ENCODE results near the gene ZNF267.
"Not testable (repeated sequence)": the region's sequence is repeated elsewhere in the genome, so short reads cannot be mapped to it uniquely, and the experiment has no call there.

The ZNF267 gene

DNA sequence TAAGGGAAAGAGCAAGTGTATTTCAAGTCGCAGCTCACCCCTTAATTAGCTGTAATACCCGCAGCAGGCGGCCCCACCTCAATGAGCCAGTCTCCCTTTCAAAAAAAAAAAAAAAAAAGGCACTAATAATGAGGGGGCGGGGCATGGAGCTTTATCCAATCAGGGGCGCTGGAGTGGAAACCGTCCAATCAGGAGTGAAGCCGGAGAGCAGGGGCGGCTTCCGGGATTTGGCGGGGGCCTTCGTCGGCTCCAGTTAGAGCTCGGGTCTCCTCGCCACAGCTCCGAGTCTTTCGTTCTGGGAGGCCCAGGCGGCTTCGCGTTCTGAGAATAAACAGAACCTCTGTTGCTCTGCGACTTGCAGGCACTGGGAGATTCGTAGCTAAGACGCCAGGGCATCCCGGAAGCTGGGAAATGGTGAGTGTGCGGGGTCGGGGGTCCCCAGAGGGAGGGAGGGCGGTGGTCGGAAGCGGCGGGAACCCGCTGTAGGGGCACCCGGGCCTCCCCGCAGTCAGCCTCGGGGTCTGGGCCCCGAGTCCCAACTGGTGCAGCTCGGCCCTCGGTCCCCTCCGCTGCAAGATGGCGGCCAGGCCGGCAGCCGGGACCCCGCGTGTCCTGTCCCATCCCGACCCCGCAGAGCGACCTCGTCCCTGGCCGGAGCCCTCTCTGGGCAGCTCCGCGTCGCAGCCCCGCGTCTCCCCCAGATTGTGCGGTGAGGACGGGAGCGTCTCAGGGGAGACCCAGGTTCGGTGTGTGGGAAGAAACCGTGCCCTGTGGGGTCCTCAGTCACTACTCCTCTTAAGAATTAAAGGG is at the start of gene ZNF267:
Gene ZNF267, plus strand, starts transcription at position 252 of the 810 bp plus-strand sequence. Its CDS starts 160 bp downstream, at position 412.
- DNase-seq (ENCODE audit: low read depth, low spot score), result peak; percentile 51

DNA sequence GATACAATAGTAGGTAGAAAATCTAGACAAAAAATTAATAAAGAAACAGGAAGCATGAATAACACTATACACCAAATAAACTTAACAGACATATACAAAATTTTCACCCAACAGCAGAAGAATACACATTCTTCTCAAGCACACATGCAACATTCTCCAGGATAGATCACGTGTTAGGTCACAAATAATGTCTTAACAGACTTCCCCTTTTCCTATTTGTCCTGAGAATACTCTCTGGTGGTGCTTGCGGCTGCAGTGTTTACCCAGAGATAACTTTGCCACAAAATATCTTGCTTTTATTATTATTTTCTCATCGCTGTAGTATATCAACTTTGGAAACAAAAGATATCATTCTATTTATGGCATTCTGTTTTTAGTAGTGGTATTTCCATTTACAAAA is 40.6 kb upstream of the ZNF267 start:
- no peak for DNase-seq (ENCODE audit: low read depth, low spot score)

DNA sequence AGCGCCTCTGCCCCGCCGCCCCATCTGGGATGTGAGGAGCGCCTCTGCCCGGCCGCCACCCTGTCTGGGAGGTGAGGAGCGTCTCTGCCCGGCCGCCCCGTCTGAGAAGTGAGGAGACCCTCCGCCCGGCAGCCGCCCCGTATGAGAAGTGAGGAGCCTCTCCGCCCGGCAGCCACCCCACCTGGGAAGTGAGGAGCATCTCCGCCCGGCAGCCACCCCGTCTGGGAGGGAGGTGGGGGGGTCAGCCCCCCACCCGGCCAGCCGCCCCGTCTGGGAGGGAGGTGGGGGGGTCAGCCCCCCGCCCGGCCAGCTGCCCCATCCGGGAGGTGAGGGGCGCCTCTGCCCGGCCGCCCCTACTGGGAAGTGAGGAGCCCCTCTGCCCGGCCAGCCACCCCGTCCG is 37.2 kb upstream of the ZNF267 start:
- not testable (repeated sequence) for DNase-seq (ENCODE audit: low read depth, low spot score)

DNA sequence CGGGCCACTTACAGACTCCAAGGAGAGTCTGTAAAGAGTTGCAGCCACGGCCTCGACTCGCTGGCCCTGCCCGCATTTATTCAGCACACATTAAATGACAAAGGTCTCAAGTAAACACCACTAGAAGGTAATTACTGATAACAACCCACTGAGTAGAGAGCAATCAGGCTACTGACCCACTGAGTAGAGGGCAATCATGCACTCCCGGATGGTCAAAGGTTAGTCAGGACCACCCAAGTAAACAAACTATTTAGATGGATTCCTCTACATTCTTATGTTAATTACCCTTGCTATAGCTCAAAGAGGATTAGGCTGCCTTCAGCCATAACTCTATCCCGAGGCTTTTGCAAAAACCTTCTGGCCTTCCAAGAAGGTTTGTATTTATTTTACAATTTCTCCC is 30.7 kb upstream of the ZNF267 start:
- DNase-seq (ENCODE audit: low read depth, low spot score), result no peak

DNA sequence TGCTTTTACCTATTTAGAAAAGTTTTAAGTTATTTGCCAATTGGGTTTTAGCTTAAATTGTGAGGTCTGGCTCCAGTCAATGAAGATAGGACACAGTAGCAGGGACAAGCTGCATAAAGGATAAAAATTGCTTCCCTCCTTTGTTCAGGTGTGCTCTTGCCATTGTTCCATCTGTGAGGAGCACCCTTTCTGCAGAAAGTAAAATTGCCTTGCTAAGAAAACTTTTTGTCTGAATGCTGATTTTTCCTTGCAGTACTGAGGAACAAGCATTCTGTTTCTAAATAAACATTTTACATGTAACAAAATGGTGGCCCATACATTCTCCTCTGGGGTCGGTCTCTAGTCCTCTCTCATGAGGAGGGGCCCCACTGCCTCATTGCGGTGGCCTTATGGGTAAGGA is 25.0 kb upstream of the ZNF267 start:
- not testable (repeated sequence) for DNase-seq (ENCODE audit: low read depth, low spot score)

DNA sequence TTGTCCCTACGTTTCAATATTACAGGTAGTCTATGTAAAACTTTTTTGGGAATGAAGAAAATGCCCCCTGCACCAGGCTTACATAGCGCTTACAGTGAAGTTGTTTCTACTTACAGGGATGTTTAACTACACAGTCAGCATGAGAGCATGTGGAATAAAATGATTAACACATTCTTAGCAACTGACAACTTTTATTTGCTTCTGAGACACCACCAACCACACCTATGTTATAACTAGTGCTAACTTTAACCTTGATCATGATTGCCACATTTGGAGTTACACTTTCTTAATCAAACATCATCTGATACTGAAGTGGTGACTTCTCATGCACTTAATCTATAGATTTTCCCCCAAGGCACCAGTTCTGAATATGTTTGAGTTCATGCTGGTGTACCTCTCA is 20.3 kb upstream of the ZNF267 start:
- DNase-seq (ENCODE audit: low read depth, low spot score), result no peak

DNA sequence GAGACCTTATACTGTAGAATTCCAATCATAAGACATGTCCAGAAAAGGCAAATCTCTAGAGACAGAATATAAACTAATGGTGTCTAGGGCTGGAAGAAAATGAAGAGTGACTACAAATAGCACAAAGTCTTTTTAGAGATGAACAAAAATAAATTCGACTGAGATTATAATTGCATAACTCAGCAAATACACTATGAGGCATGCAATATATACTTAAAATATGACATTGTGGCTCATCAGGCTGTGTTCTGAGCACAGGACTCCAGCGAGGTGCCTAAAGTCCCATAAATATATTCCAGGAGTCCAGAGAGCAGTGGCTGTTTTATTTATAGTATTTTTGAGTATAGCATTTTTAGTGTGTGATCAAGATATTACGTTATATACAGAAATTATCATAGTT is 13.1 kb upstream of the ZNF267 start:
- DNase-seq (ENCODE audit: low read depth, low spot score), result no peak

DNA sequence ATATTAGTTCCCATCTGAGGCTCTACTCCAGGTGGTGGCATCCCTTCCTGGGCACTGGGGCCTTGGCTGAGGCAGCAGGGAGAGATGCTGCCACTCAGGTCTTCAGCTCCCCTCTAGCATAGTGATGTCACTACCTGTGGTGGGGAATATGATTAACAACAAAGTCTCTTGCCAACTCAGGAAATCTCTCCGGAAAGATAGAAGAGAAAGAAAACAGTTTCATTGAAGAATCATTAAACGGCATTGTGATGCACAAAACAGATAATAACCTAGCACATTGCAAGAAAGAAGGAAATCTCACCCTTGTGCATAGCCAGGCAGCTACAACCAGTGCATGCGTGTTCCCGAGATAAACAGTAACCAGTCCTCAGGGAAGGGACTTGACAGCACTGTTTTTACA is 12.2 kb upstream of the ZNF267 start:
- no peak for DNase-seq (ENCODE audit: low read depth, low spot score)

DNA sequence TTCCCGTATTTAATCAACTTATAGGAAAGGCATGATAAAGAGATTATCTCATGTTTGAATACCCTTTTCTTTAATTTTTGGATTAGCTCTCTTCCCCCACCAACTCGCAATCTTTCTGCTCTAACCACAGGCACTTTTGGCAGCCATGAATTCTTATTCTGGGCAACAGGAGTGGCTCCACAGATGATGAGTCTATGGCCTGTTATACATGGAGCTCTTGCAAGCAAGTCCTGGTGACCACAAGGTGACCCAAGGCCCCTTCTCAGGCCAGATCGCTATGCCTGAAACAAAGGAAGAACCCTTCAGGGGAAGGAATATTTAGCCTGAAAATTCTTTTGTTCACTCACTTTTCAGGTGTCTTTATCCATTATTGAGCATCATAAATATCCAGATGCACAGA is 10.8 kb upstream of the ZNF267 start:
- no peak for DNase-seq (ENCODE audit: low read depth, low spot score)

DNA sequence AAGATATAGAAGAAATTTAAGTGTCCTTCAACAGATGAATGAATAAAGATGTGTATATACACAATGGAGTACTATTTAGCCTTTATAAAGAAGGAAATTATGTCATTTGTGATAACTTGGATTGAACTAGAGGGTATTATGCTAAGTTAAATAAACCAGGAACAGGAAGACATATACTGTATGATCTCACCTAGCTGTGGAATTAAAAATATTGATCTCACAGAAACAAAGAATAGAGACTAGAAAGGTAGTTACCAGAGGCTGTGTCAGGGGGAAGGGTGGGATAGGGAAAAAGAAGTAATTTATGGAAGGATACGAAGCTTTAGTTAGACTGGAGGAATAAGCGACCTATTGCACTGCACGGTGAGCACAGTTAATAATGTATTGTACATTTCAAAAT is 5.4 kb upstream of the ZNF267 start:
- DNase-seq (ENCODE audit: low read depth, low spot score), result no peak

DNA sequence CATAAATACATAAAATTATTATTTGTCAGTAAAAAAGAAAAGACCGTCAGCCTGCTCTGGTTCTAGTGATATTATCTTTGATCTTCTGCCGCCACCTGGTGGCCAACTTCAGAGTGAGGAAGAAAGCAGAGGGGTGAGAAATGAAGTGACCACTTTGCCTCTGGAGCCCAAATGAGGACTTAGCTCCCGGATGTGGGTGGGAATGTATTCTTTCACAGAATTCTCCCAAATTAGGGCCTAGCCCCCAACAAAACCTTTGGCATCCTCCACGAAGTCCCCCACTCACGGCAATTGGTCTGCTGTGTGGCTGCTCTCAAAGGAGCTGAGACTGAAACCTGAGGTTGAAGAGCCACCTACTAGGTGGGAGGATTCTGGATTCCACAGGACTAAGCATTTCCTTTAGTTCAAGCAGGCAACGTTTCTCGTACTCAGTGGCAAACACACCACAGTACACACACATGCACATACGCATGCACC is 4.9 kb upstream of the ZNF267 start:
- DNase-seq (ENCODE audit: low read depth, low spot score), result no peak

DNA sequence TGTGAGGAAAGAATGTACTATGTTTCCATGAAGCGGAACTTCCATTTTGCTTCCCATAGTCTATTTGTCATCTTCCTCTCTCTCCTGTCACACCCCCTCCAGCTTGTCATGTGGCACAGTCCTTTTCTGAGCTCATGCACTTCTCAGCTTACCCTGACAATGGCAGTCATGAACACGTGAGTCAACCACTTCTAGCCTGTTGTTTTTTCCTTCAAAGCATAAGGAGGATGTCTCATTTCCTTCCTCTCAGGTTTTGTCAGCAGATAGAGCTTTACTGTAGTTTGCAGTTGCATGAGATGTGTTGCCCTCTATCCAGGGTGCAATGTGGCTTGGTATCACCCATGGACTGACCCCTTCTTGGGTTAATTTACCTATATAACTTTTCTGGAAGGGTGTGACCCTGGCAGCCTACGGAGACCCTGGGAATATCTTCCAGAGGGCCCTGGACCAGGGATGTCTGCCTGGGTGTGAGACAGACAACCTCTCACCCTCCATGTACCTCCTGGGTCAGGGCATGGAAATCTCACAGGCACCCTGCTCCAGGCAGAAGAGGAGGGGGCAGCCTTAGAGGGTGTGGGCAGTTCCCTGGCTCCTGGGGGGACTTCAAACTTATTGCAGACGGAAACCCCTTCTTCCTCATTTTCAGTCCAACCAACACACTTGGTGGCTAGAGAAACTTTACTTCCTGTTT is 4.0 kb upstream of the ZNF267 start:
- no peak for DNase-seq (ENCODE audit: low read depth, low spot score)

DNA sequence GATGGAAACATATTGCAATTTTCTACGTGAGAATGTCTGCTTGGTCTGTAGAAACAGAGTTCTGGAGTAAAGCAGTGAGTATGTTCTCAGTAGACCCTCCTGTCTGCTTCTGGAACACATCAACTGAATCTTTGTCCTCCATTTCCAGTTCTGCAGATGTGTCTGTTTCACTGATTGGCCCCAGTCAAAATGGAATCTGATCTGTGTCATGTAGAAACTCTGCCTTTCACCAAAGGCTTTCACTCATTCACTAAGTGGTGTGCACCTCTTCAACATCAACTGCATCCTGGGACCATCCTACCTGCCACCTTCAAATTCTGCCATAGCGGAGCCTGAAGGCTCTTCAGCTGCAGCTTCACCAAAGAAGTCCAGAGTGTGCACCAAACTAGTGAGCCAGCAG is 2.8 kb upstream of the ZNF267 start:
- no peak for DNase-seq (ENCODE audit: low read depth, low spot score)

DNA sequence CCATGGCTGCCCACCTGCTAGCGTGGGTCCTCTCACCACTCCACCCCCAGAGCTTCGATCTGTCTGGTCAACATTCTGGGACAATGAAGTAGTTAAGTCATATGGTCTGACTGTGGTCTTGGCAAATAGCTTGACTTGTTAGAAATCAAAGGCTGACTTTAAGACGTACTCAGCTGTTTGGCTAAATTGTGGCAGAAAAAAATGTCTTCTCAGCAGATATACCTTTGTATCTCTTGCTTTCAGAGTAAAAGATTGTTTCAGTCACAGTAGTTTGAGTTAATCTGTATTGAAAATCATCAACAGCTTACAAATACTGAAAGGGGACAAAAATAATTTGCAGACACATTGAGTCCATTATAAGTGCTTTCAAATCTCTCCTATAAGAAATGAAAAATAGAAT is 2.1 kb upstream of the ZNF267 start:
- no peak for DNase-seq (ENCODE audit: low read depth, low spot score)

DNA sequence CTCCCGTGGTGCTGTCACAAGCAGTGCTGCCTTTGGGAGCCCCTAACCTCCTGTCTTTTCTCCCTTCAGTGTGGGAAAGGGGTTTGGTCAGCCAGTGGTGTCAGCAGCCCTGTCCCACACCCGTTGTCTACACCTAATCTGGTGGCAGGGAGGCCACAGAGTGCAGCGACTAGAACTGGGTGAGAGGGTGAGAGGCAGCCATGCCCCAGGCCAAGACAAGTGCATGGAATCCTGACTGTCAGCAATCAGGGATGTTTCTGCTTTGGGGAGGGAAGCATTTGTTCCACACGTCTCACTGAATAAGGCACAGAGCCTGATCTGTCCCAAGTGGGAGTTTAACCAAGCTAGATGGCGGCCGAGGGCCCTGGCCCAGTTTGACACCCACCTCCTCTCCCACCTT is 1.4 kb upstream of the ZNF267 start:
- no peak for DNase-seq (ENCODE audit: low read depth, low spot score)

DNA sequence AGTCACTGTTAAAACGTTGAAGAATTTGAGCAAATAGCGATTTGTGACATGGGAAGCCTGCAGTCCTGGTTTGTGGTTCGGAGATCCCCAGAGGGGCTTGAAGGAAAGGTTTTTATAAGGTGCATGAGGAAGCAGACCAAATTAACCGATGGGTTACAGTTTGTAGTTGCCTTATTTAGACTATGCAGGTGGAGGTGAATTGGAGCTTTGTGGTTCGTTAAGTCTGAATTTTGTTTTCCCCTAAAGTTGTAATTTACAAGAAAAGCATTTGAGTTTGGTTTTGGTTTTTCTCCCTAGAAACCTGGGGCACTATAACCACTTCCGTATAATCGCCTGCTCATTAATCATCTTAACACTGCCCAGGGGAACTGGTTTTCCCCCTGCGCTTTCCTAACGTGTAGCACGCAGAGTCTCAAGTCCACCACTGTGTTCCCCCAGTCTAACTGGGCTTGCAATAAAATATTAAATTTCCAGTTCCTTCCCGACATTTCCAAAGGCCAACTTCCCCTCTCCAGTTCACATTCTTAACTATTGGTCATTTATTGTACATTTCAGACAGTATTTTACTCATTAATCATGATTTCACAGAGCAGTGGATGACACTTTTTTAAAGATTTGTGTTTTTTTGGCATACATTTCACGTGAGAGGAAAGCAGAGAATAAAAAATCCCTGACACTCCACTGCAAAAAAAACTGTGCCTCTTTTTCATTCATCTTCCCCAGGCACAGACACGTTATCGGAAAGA is 932 bp downstream of the ZNF267 start:
- no peak for DNase-seq (ENCODE audit: low read depth, low spot score)

DNA sequence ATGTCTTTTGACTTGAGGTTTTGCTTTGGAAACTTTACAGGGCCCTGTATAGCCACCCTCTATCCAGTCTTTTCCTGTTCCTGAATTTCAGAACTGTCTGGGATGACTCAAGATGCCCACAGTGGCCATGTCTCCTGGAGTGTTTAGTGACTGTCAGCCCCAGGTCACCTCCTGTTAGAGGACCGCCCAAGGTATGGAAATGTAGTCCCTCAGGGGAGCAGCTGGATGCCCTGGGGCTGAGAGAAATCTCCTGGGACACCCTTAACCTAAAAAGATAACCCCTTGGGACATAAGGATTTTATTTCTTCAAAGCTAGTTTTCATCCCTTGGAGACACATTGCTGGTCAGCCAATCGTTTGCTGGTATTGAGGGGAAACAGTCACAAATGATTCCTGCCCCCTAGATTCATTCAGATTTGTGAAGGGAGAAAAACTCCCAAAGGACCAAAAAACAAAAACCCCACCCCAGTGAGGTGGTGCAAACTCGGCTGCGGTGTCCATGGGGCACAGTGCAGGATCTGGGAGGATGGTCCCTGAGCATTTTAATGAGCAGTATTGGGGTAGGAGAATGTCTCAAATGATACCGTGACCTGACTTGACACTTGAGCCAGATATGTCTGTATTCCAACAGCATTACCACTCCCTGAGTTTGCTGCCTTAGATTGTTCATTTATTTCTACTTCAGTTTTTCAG is 1.7 kb downstream of the ZNF267 start:
- no peak for DNase-seq (ENCODE audit: low read depth, low spot score)

DNA sequence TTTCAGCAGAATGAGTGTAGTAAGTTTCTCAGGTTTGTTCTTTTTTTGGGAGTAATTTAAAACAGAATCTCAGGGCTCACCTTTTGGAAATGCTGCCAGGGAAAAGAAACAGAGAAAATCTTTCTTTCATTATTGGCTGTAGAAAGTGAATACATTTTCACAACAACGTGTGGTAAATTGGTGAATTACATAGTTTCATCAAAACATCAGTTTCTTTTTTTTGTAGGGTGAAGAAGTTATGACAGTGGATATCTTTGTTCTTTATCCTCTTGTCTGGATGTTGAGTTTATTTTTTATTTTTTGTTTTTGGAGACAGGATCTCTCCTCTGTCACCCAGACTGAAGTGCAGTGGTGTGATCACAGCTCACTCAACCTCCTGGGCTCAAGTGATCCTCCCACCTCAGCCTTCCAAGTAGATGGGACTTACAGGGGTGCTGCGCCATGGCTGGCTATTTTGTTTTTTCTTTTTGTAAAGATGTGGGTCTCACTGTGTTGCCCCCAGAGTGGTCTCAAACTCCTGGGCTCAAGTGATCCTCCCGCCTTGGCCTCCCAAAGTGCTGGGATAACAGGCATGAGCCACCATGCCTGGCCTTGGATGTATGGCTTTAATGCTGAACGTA is 2.4 kb downstream of the ZNF267 start:
- DNase-seq (ENCODE audit: low read depth, low spot score), result no peak

DNA sequence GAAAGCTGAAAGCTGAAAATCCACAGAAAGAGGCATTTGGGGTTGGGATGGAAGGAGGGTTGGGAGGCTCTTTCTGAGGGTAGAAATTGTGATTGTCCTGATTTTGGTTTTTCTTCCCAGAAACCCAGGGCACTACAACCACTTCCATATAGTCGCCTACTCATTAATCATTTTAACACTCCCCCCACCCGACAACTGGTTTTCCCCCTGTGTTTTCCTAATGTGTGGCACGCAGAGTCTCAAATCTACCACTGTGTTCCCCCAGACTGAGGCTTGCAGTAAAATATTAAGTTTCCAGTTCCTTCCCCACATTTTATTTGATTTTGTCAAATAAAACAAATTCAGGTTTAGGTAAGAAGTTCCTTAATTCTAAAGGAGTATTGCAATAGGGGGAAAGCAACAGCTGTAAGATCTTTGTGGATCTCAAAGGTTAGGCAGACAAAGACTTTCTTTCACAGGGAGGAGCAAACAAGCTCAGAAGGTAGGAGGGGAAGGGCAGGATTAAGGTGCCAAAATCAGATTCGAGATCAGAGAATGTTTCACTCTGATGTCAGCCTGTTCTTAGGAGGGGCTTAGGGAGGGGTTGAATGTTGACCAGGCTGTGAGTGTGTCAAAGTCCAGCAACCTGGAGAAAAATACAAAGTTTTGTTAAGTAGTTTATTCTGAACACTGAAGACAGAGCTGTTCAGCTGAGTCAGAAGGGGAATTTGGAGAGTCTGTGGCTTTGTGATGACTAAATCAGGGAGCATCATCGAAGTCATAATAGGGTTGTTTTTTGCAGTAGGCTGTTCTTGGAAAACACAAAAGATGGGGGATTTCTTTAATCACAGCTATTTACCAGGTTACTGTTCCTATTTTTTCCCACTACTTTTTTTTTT is 3.6 kb downstream of the ZNF267 start:
- no peak for DNase-seq (ENCODE audit: low read depth, low spot score)

DNA sequence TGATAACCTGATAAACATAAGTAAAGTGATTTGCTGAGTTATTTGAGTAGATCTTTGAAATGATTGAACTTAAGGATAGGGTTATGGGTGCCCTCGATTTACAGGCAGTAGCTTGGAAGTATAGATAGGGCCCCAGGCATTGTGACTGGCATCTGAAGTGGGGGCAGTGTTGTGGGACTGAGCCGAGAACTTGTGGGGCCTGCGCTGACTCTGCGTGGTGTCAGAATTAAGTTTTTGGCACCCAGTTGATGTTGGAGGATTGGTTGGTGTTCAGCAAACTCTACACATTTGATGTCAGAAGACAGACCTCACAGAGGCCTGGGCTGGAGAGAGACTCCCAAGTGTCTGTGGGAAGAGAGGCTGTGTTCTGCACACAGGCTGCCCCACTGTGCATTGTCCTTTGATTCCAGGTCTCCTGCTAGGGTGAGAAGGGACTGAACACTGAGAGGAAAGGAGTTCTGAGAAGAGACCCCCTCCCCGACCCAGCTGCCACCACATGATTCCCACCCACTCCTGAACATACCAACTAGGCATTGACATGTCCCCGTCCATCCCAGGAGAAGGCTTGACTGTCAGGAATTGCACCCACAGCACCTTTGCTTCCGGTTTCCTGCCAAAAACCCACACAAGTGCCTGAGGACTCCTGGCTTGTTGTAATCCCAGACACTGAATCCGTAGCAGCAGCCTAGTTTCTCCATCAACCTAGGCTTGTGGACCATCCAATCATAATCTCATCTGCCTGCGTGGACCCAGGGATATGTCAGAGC is 4.5 kb downstream of the ZNF267 start:
- DNase-seq (ENCODE audit: low read depth, low spot score), result no peak

Measured in brain pericyte (primary cell).